Measurements from ENCODE around the gene ALLC.

The ALLC gene

GRCh38 chr2:3647246-3647645 lies 10.8 kb upstream of the ALLC start:
- no peaks in the 10 kb centered on the region for H4K20me1 ChIP-seq (ENCODE audit: control insufficient read depth, insufficient read depth, low read depth, low read length)
- TF ChIP-seq, protein P1, sequence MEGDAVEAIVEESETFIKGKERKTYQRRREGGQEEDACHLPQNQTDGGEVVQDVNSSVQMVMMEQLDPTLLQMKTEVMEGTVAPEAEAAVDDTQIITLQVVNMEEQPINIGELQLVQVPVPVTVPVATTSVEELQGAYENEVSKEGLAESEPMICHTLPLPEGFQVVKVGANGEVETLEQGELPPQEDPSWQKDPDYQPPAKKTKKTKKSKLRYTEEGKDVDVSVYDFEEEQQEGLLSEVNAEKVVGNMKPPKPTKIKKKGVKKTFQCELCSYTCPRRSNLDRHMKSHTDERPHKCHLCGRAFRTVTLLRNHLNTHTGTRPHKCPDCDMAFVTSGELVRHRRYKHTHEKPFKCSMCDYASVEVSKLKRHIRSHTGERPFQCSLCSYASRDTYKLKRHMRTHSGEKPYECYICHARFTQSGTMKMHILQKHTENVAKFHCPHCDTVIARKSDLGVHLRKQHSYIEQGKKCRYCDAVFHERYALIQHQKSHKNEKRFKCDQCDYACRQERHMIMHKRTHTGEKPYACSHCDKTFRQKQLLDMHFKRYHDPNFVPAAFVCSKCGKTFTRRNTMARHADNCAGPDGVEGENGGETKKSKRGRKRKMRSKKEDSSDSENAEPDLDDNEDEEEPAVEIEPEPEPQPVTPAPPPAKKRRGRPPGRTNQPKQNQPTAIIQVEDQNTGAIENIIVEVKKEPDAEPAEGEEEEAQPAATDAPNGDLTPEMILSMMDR (IDR thresholded peaks at IDR 0.05; ENCODE audit: low read depth, low read length, poor library complexity, severe bottlenecking), result no peak
- TF ChIP-seq EZH2phosphoT487 (IDR thresholded peaks at IDR 0.05; ENCODE audit: borderline replicate concordance, low read length), result no peak
- H3K36me3 ChIP-seq (ENCODE audit: control insufficient read depth, low read length), result no peaks in the 10 kb centered on the region
- H3K4me1 ChIP-seq (ENCODE audit: control insufficient read depth, low read length), result peaks cover 26% of the 10 kb centered on the region
- H3K9me3 ChIP-seq (ENCODE audit: control insufficient read depth, insufficient read depth, low read length), result no peaks in the 10 kb centered on the region
- no peaks in the 10 kb centered on the region for H3K27me3 ChIP-seq (ENCODE audit: control insufficient read depth, low read length)
- no peak overlapping the region for H3K27ac ChIP-seq (ENCODE audit: low read depth, low read length)
- no peaks in the 10 kb centered on the region for H3F3A ChIP-seq (ENCODE audit: control insufficient read depth, insufficient read depth)
- H3K79me2 ChIP-seq (ENCODE audit: control insufficient read depth, low read length), result no peaks in the 10 kb centered on the region
- H3K4me3 ChIP-seq (ENCODE audit: low read length), result no peak overlapping the region
- H3K4me2 ChIP-seq (ENCODE audit: low read length), result no peak overlapping the region
- no peaks in the 10 kb centered on the region for H3K9me2 ChIP-seq (replicated peaks; ENCODE audit: control insufficient read depth, low read length)

GRCh38 chr2:3647831-3648651 lies 10.0 kb upstream of the ALLC start:
- H3K9me2 ChIP-seq (replicated peaks; ENCODE audit: control insufficient read depth, low read length), result no peaks in the 10 kb centered on the region
- no peak overlapping the region for H3K27ac ChIP-seq (ENCODE audit: low read depth, low read length)
- peaks cover 33% of the 10 kb centered on the region for H3K4me1 ChIP-seq (ENCODE audit: control insufficient read depth, low read length)
- H3K79me2 ChIP-seq (ENCODE audit: control insufficient read depth, low read length), result no peaks in the 10 kb centered on the region
- H3K9me3 ChIP-seq (ENCODE audit: control insufficient read depth, insufficient read depth, low read length), result no peaks in the 10 kb centered on the region
- H3K4me2 ChIP-seq (ENCODE audit: low read length), result no peak overlapping the region
- no peaks in the 10 kb centered on the region for H3K36me3 ChIP-seq (ENCODE audit: control insufficient read depth, low read length)
- no peak for TF ChIP-seq EZH2phosphoT487 (IDR thresholded peaks at IDR 0.05; ENCODE audit: borderline replicate concordance, low read length)
- TF ChIP-seq, protein P1 (IDR thresholded peaks at IDR 0.05; ENCODE audit: low read depth, low read length, poor library complexity, severe bottlenecking), result no peak
- H4K20me1 ChIP-seq (ENCODE audit: control insufficient read depth, insufficient read depth, low read depth, low read length), result no peaks in the 10 kb centered on the region
- H3F3A ChIP-seq (ENCODE audit: control insufficient read depth, insufficient read depth), result no peaks in the 10 kb centered on the region
- no peaks in the 10 kb centered on the region for H3K27me3 ChIP-seq (ENCODE audit: control insufficient read depth, low read length)
- H3K4me3 ChIP-seq (ENCODE audit: low read length), result no peak overlapping the region

GRCh38 chr2:3648652-3649177 lies 9.3 kb upstream of the ALLC start:
- TF ChIP-seq, protein P1 (IDR thresholded peaks at IDR 0.05; ENCODE audit: low read depth, low read length, poor library complexity, severe bottlenecking), result no peak
- no peak for TF ChIP-seq EZH2phosphoT487 (IDR thresholded peaks at IDR 0.05; ENCODE audit: borderline replicate concordance, low read length)
- Histone ChIP-seq H3F3A (ENCODE audit: control insufficient read depth, insufficient read depth) (no peaks in the 10 kb centered on the region), H3K79me2 (ENCODE audit: control insufficient read depth, low read length) (no peaks in the 10 kb centered on the region), H3K4me2 (ENCODE audit: low read length) (no peak overlapping the region), H3K9me3 (ENCODE audit: control insufficient read depth, insufficient read depth, low read length) (no peaks in the 10 kb centered on the region), H3K36me3 (ENCODE audit: control insufficient read depth, low read length) (no peaks in the 10 kb centered on the region), H3K9me2 (replicated peaks; ENCODE audit: control insufficient read depth, low read length) (no peaks in the 10 kb centered on the region), H4K20me1 (ENCODE audit: control insufficient read depth, insufficient read depth, low read depth, low read length) (no peaks in the 10 kb centered on the region), H3K27ac (ENCODE audit: low read depth, low read length) (no peak overlapping the region), H3K27me3 (ENCODE audit: control insufficient read depth, low read length) (no peaks in the 10 kb centered on the region), H3K4me1 (ENCODE audit: control insufficient read depth, low read length) (peaks cover 33% of the 10 kb centered on the region), H3K4me3 (ENCODE audit: low read length) (no peak overlapping the region)
